ENCODE data around the gene NCAM1.

The NCAM1 gene

DNA sequence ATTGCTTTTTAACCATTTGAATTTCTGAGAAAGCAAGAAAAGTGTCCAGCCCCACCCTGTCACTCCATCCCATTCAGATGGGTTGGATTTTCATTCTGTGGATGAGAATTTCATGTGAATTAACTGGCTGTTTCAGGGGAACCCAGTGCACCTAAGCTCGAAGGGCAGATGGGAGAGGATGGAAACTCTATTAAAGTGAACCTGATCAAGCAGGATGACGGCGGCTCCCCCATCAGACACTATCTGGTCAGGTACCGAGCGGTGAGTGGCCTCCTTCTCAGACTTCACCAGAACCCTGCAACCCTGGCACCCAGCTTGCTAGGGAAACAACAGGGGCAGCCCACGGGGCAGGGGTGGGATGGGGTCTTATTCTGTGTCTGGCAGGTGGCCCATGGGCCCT lies 294.5 kb downstream of the NCAM1 start:
- TF ChIP-seq CTCF (IDR thresholded peaks at IDR 0.05; ENCODE audit: low read depth, low read length): no peak
- Histone ChIP-seq H3K27me3 (ENCODE audit: insufficient read depth, low read depth, severe bottlenecking) (no peaks in the 10 kb centered on the region), H3K9me3 (ENCODE audit: severe bottlenecking) (no peaks in the 10 kb centered on the region), H3K27ac (no peak overlapping the region), H3K36me3 (peaks cover 8% of the 10 kb centered on the region), H3K4me3 (ENCODE audit: low read depth, low read length) (no peak overlapping the region)
- no peak for DNase-seq

DNA sequence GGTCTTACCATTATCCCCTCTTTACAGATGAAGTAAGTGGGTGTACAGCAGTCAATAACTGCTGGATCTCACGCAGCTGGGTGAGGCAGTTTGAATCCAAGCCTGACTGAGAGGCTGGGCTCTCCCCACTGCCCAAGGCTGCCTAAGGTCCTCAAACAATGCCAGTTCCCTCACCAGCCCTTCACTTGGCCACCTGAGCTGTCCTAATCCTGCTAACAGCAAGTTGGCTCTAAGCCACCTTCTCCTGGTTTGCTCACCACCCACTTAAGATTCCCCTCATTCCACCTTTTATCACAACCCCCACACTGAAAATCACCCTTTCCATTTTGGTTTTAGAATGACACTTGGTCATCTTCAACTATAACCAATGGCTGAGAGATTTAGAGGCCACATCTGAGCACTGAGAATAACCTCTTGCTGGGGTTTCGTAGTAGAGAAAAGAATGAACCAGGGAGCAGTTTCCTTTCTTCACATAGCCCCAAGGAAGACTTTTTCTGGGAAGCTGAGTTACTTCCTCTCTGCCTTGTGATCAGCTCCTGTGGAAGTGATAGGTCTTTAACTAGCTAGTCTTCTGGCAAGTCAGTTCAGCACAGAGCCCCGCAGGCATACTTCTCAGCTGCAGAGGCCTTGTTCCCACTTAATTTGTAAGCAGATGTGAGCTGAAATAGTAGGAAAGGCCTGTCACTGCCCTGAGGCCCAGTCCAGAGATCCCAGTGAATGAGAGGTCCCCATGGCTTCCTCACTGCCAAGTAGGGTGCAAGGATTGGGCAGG lies 295.4 kb downstream of the NCAM1 start:
- Histone ChIP-seq H3K36me3 (peaks cover 15% of the 10 kb centered on the region), H3K27me3 (ENCODE audit: insufficient read depth, low read depth, severe bottlenecking) (no peaks in the 10 kb centered on the region), H3K4me3 (ENCODE audit: low read depth, low read length) (no peak overlapping the region), H3K27ac (no peak overlapping the region), H3K9me3 (ENCODE audit: severe bottlenecking) (no peaks in the 10 kb centered on the region)
- TF ChIP-seq CTCF (IDR thresholded peaks at IDR 0.05; ENCODE audit: low read depth, low read length): no peak
- DNase-seq: no peak

GRCh38 chr11:113260096-113260425 lies 298.8 kb downstream of the NCAM1 start:
- DNase-seq: no peak
- Histone ChIP-seq H3K27me3 (ENCODE audit: insufficient read depth, low read depth, severe bottlenecking) (no peaks in the 10 kb centered on the region), H3K9me3 (ENCODE audit: severe bottlenecking) (no peaks in the 10 kb centered on the region), H3K27ac (no peak overlapping the region), H3K36me3 (peaks cover 25% of the 10 kb centered on the region), H3K4me3 (ENCODE audit: low read depth, low read length) (no peak overlapping the region)
- no peak for TF ChIP-seq CTCF (IDR thresholded peaks at IDR 0.05; ENCODE audit: low read depth, low read length)

GRCh38 chr11:113260541-113260940 lies 299.3 kb downstream of the NCAM1 start:
- H3K27ac ChIP-seq: no peak overlapping the region
- H3K9me3 ChIP-seq (ENCODE audit: severe bottlenecking): no peaks in the 10 kb centered on the region
- H3K27me3 ChIP-seq (ENCODE audit: insufficient read depth, low read depth, severe bottlenecking): no peaks in the 10 kb centered on the region
- DNase-seq: no peak
- no peak overlapping the region for H3K4me3 ChIP-seq (ENCODE audit: low read depth, low read length)
- no peak for TF ChIP-seq CTCF (IDR thresholded peaks at IDR 0.05; ENCODE audit: low read depth, low read length)
- peaks cover 25% of the 10 kb centered on the region for H3K36me3 ChIP-seq

DNA sequence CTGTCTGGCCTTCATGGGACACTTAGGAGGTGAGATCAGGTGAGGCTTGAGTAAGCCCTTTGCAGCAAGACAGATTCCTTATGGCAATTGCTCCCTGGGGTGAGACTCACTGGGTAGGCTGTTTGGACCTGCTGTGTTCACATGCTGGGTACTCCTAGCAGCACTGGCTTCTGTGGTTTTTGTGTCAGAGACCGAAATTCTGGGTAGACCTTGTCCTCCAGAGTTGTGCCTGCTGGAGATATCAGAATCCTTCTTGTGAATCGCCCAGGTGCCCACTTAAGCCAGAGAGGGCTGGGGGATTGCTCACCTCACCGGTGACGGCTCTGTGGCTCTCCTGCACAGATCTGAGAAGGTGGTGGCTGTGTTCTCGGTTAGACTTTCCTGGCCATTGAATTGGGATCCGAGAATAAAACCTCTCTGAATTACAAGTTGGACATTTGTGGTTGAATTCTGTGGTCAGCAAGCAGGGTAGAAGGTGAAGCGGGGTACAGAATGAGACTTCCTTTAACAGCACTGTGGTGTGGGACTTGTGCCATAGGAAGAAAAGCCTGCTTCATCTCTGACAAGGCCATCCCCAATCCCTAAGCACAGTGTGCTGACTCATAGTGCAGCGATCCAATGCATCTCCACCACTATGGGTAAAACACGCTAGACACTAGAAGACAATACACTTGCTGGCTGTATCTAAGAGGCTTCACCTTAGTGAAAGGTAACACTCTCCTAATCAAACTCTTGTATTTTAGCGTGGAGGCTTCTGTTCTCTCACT lies 300.7 kb downstream of the NCAM1 start:
- no peaks in the 10 kb centered on the region for H3K9me3 ChIP-seq (ENCODE audit: severe bottlenecking)
- H3K4me3 ChIP-seq (ENCODE audit: low read depth, low read length): no peak overlapping the region
- no peak for TF ChIP-seq CTCF (IDR thresholded peaks at IDR 0.05; ENCODE audit: low read depth, low read length)
- DNase-seq: no peak
- H3K27me3 ChIP-seq (ENCODE audit: insufficient read depth, low read depth, severe bottlenecking): no peaks in the 10 kb centered on the region
- H3K27ac ChIP-seq: no peak overlapping the region
- H3K36me3 ChIP-seq: peaks cover 25% of the 10 kb centered on the region

Data from WERI-Rb-1 (cell line).